Measurements from ENCODE around the gene ISLR. TPM values are rescaled to one million over a fixed set of nuclear protein-coding genes. Genes with fewer than 3 reads are reported as not detected.

Gene ISLR
- total RNA-seq, 1 experiment from 2014 or later, result not detected

DNA sequence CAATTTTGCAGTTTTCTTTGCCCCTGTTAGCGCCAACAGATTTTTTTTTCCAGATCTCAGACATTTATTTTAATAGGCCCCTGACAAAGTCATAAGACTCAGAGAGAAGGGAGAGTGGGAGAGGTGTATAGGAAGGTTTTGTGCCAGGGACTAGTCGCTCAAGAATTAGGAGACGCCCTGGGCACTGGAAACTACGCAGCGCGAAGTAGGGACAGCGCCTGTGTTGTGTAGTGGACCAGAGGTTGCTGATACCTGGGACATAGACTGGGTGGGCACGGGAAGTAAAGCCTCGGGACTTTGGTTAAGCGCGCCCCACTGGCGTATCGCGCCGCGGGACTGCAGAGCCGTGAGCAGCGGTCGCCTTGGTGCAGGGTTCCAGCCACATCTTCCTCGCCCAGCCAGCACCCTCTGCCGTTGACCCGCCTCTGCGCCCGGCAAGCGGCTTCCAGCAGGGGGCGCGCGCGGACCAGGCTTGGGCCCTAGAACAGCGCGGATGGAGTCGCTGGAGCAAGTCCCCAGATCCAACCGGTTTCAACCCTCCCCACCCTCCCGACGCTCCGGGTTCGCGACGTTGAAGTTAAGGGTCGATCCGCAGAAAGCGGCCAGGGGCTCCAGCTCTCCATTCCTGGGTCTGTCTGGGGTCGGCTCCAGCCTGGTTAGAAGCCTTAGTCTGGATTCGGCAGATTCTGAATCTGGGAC lies 46.1 kb upstream of the ISLR start:
- no peaks in the 10 kb centered on the region for H3K79me2 ChIP-seq (ENCODE audit: low read length)
- H3K4me2 ChIP-seq (ENCODE audit: low read length), result peak overlapping the region; percentile 97

DNA sequence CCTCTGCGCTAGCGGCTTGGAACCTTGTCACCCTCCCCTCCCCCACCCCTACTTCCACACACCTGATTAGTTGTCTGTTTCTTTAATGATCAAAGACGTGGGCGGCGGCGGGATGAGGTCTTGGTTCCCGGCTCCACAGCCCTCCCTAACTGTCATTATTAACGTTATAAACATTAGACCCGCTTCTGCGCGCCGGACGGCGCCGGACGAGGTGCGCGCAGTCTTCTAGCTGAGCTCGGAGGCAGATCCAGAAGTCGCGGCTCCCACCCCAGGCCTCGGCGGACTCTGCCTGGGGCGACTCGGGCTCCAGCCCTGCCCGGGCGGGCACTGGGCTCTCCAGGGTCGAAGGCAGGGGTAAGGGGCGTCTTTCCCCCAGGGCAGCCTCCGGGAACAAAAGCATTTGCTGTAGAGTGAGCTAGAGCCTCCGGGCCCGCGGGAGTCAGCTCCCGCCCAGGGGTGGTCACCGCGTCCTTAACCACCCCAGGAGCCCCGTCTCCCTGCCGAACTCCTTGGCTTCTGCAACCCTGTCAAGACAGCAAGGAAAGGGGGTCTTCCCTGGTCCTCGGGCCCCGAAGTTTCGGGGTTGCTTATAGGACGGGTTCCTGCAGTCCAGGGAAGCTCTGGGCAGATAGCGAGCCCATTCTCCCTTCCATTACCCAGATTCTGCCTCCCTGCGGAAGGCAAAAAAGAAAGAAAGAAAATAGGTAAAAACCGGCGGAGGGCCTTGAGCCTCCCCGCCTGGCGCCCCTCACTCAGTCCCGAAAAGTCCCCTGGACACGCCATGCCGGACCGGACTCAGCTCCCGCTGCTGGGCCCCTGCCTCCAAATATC lies 45.3 kb upstream of the ISLR start:
- H3K79me2 ChIP-seq (ENCODE audit: low read length), result no peaks in the 10 kb centered on the region
- ChIA-PET POLR2A (ENCODE audit: unreplicated experiment) (no interaction called here), CTCF (interaction anchor here (0.5 to 1.7 kb wide), 8 partner anchors 10 to 194 kb away, joined by 3 to 18 read pairs (median 4); no protein-coding TSS in a partner anchor)
- no peaks in the 10 kb centered on the region for H3K36me3 ChIP-seq (ENCODE audit: low read depth, low read length)
- H4K20me1 ChIP-seq (ENCODE audit: low read length), result no peaks in the 10 kb centered on the region
- intact Hi-C loops (cut with micrococcal nuclease), result loop anchor here (1.0 to 5.0 kb wide), 2 partner anchors 179 to 194 kb away; no protein-coding TSS in a partner anchor
- ATAC-seq, result peak; percentile 56
- peaks cover 4% of the 10 kb centered on the region; the same call in 1 of the 2 replicates for H3K4me1 ChIP-seq (ENCODE audit: insufficient read depth, low read length)
- peak overlapping the region; percentile 71 for H2AFZ ChIP-seq (ENCODE audit: low read length)
- no TSS peak for BruUV-seq (replicated peaks)
- peak overlapping the region; percentile 97 for H3K4me2 ChIP-seq (ENCODE audit: low read length)
- no peaks in the 10 kb centered on the region for H3K9me2 ChIP-seq (replicated peaks; ENCODE audit: low read length)
- peaks cover 65% of the 10 kb centered on the region for H3K27me3 ChIP-seq (ENCODE audit: low read length)
- peak overlapping the region; percentile 68 for H3K4me3 ChIP-seq (ENCODE audit: low read length)
- H3K9me3 ChIP-seq (ENCODE audit: low read length), result no peaks in the 10 kb centered on the region
- H3K27ac ChIP-seq (ENCODE audit: low read length), result no peak overlapping the region
- no peaks in the 10 kb centered on the region for H3F3A ChIP-seq (ENCODE audit: low read length, unreplicated experiment)
- H3K9ac ChIP-seq (ENCODE audit: low read length), result no peak overlapping the region
- TF ChIP-seq EZH2 (IDR thresholded peaks at IDR 0.05; ENCODE audit: low read length, unreplicated experiment), result peak; percentile 69
- TF ChIP-seq EZH2phosphoT487 (IDR thresholded peaks at IDR 0.05; ENCODE audit: borderline replicate concordance, low read length), result no peak
- TF ChIP-seq, protein P1, sequence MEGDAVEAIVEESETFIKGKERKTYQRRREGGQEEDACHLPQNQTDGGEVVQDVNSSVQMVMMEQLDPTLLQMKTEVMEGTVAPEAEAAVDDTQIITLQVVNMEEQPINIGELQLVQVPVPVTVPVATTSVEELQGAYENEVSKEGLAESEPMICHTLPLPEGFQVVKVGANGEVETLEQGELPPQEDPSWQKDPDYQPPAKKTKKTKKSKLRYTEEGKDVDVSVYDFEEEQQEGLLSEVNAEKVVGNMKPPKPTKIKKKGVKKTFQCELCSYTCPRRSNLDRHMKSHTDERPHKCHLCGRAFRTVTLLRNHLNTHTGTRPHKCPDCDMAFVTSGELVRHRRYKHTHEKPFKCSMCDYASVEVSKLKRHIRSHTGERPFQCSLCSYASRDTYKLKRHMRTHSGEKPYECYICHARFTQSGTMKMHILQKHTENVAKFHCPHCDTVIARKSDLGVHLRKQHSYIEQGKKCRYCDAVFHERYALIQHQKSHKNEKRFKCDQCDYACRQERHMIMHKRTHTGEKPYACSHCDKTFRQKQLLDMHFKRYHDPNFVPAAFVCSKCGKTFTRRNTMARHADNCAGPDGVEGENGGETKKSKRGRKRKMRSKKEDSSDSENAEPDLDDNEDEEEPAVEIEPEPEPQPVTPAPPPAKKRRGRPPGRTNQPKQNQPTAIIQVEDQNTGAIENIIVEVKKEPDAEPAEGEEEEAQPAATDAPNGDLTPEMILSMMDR (conservative IDR thresholded peaks at IDR 0.05; ENCODE audit: low read depth, low read length), result no peak
- DNase-seq, result no peak

More for the DNA sequence above, 46.1 kb upstream of the ISLR start:
- Histone ChIP-seq H3K9me3 (ENCODE audit: low read length) (no peaks in the 10 kb centered on the region), H3K27me3 (ENCODE audit: low read length) (peaks cover 70% of the 10 kb centered on the region), H3K9me2 (replicated peaks; ENCODE audit: low read length) (no peaks in the 10 kb centered on the region), H3K9ac (ENCODE audit: low read length) (no peak overlapping the region), H4K20me1 (ENCODE audit: low read length) (no peaks in the 10 kb centered on the region), H3K27ac (ENCODE audit: low read length) (no peak overlapping the region), H3K4me1 (ENCODE audit: insufficient read depth, low read length) (peaks cover 4% of the 10 kb centered on the region; the same call in 1 of the 2 replicates), H3K36me3 (ENCODE audit: low read depth, low read length) (no peaks in the 10 kb centered on the region), H3F3A (ENCODE audit: low read length, unreplicated experiment) (no peaks in the 10 kb centered on the region), H2AFZ (ENCODE audit: low read length) (peak overlapping the region; percentile 71), H3K4me3 (ENCODE audit: low read length) (peak overlapping the region; percentile 68)
- intact Hi-C loops (cut with micrococcal nuclease), result loop anchor here (1.0 to 5.0 kb wide), 2 partner anchors 180 to 195 kb away; no protein-coding TSS in a partner anchor
- DNase-seq (peak; percentile 86), ATAC-seq (peak; percentile 97)
- TF ChIP-seq EZH2 (IDR thresholded peaks at IDR 0.05; ENCODE audit: low read length, unreplicated experiment), result no peak
- TF ChIP-seq, protein P1 (conservative IDR thresholded peaks at IDR 0.05; ENCODE audit: low read depth, low read length), result peak; percentile 77
- ChIA-PET CTCF (interaction anchor here (0.7 to 1.7 kb wide), 4 partner anchors 52 to 180 kb away, joined by 3 to 18 read pairs (median 7); no protein-coding TSS in a partner anchor), POLR2A (ENCODE audit: unreplicated experiment) (no interaction called here)
- BruUV-seq (replicated peaks), result no TSS peak
